T-helper 2 cell (primary cell): ENCODE data around the gene SLC2A4RG.
A peak's percentile ranks its signal among the peaks of the same experiment; 100 is the strongest.
"Not testable (repeated sequence)": the region's sequence is repeated elsewhere in the genome, so short reads cannot be mapped to it uniquely, and the experiment has no call there.

ENCODE experiments used
- DNase-seq, 5 experiments: peaks; one replicate each; pipeline versions ENCODE4 v3.0.0 to v3.0.0-alpha.2; 2012 to 2022

Gene SLC2A4RG

DNA sequence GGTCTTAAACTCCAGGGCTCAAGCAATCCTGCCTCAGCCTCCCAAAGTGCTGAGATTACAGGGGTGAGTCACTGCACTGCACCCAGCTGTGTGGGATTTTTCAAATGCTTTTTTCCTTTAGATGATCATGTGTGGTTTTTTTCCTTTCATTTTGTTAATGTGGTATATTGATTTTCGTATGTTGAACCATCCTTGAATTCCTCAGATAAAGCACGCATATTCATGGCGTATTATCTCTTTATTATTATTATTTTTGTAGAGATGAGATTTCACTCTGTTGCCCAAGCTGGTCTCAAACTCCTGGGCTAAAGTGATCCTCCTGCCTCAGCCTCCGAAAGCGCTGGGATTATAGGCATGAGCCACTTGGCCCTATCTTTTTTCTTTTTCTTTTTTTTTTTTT is 24.7 kb upstream of the SLC2A4RG start:
- peak in 1 of 5 experiments; percentile 15 for DNase-seq

GRCh38 chr20:63718996-63719395 is 20.6 kb upstream of the SLC2A4RG start:
- no peak for DNase-seq

DNA sequence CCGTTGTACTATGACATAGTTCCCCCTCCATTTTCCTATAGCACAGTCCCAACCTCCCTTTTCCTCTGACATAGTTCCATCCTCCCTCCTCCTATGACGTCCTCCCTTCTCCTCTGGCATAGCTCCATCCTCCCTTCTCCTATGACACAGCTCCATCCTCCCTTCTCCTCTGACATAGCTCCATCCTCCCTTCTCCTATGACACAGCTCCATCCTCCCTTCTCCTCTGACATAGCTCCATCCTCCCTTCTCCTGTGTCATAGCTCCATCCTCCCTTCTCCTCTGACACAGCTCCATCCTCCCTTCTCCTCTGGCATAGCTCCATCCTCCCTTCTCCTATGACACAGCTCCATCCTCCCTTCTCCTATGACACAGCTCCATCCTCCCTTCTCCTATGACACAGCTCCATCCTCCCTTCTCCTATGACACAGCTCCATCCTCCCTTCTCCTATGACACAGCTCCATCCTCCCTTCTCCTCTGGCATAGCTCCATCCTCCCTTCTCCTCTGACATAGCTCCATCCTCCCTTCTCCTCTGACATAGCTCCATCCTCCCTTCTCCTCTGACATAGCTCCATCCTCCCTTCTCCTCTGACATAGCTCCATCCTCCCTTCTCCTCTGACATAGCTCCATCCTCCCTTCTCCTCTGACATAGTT is 16.5 kb upstream of the SLC2A4RG start:
- DNase-seq = not testable (repeated sequence)

DNA sequence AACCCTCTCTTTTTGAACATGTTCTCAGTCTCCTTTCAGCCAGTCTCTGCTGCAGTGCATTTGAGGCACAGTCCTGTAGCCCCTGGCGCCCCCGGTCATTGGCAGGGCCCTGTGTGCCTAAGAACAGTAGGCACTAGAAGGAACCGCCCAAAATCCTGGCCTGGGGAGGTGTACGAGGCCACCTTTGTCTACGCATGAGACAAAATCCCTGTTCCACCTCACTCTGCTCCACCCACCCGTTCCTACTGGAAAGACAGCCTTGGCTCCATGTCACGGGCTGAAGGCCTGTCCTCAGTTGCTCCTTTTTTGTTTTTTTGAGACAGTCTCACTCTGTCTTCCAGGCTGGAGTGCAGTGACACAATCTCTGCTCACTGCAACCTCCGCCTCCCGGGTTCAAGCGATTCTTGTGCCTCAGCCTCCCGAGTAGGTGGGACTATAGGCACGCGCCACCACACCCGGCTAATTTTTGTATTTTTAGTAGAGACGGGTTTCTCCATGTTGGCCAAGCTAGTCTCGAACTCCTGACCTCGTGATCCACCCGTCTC is 9.3 kb upstream of the SLC2A4RG start:
- DNase-seq = not testable (repeated sequence)

DNA sequence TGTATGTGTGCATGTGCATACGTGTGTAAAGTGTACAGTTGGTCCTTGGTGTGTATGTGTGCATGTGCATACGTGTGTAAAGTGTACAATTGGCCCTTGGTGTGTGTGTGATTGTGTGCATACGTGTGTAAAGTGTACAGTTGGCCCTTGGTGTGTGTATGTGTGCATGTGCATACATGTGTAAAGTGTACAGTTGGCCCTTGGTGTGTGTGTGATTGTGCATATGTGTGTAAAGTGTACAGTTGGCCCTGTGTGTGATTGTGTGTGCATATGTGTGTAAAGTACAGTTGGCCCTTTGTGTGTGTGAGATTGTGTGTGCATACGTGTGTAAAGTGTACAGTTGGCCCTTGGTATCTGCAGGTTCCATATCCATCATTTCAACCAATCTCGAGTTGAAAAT is 8.2 kb upstream of the SLC2A4RG start:
- DNase-seq = no peak

DNA sequence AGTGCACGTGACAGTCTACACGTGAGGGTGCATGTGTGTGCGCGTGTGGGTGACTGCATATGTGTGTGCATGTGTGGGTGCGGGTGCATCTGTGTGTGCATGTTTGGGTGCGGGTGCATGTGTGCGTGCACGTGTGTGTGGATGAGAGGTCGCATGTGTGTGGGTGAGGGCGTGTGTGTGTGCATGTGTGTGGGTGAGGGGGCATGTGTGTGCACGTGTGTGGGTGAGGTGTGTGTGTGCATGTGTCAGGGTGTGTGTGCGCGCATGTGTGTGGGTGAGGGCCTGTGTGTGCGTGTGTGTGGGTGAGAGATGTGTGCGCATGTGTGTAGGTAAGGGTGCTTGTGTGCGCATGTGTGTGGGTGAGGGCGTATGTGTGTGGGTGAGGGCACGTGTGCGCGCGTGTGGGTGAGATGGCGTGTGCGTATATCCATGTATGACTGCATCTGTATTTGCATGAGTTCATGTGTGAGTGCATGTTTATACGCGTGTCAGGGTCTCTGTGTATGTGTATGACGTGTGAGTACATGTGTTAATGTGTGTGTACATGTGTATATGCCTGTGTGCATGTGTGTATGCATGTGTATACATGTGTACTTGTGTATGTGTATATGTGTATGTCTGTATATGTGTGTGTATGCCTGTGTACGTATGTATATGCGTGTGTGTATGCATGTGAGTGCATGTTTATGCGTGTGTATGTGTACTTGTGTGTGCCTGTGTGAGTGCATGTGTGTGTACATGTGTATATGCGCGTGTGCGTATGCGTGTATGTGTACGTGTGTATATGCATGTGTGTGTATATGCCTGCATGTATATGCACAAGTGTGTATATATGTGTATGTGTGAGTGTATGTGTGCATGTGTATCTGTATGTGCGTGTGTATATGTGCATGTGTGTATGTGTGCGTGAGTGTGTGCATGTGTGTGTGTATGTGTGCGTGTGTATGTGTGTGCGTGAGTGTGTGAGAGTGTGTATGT is 7.2 kb upstream of the SLC2A4RG start:
- no peak for DNase-seq

DNA sequence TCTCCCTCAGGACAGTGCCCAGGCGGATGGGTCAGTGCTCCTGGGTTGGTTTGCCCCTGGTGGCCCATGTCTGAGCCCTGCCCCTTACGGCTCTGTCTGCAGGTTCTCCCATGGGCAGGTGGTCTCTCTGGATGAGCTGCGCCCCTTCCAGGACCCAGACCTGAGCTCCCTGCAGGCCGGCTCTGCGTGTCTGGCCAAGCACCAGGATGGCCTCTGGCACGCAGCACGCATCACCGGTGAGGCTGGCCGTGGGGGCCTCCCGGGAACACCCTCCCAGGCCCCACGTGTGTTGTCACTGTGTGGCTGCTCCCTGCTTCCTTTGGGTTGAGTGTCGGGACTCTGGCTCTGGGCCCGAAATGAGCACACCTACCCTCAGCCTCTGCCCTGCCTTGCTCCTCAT is 6.5 kb upstream of the SLC2A4RG start:
- DNase-seq = no peak

DNA sequence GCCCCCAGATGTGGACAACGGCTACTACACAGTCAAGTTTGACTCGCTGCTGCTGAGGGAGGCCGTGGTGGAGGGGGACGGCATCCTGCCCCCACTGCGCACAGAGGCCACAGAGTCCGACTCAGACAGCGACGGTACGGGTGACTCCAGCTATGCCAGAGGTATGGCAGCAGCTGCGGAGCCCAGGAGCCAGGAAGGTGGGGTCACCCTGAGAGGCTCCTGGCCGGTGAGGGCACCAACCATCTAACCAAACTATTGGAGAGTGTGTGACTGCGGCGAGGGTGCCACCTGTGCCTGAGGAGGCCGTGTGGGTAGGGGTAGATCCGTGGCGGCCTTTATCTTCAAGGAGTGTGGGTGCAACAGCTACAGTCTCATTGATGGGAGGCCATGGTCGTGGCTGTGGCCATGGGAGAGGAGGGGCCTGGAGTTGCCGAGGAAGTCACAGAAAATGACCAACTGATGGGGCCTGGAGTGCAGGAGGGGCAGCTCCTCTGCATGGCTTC is 5.9 kb upstream of the SLC2A4RG start:
- DNase-seq = no peak

DNA sequence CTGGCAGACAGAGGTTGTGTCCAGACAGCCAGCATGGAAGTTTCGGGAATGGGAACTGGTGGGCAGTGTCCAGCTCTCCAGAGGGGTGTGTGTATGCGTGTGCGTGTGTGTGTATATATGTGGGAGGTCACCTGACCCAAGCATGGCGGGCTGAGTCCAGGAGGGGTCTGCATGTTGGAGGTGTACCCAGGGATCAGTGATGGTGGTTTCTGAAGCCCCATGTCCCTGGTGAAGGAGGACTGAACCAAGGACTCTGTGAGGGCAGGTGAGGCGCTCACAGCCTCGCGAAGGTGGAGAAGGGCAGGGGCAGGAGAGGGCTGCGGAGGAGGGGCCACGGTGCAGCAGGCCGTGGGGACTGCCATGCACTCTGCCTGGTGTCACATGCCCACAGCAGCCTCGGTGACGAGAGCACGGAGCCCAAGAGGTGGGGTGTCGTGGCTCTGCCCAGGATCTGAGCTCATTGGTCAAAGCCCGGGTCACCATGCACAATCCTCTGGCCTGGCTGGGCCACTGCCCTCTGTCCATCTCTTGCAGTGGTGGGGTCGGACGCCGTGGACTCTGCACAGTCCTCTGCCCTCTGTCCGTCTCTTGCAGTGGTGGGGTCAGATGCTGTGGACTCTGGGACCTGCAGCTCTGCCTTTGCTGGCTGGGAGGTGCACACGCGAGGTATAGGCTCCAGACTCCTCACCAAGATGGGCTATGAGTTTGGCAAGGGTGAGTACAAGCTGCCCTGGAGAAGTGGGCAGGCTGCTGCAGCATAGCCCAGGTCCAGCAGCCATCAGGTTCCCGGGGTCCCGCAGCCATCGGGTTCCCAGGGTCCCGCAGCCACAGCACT is 5.2 kb upstream of the SLC2A4RG start:
- DNase-seq = no peak

- DNase-seq = no peak
These were observed 4.4 kb upstream of the SLC2A4RG start for GRCh38 chr20:63734946-63735858.

- peak; percentile 37 to 95 (median 79) for DNase-seq
These were observed 3.5 kb upstream of the SLC2A4RG start, which contains the start of gene LIME1 for GRCh38 chr20:63735859-63736718. Gene LIME1, plus strand, starts transcription at chr20:63736664. Its CDS starts 886 bp downstream, at chr20:63737550.

DNA sequence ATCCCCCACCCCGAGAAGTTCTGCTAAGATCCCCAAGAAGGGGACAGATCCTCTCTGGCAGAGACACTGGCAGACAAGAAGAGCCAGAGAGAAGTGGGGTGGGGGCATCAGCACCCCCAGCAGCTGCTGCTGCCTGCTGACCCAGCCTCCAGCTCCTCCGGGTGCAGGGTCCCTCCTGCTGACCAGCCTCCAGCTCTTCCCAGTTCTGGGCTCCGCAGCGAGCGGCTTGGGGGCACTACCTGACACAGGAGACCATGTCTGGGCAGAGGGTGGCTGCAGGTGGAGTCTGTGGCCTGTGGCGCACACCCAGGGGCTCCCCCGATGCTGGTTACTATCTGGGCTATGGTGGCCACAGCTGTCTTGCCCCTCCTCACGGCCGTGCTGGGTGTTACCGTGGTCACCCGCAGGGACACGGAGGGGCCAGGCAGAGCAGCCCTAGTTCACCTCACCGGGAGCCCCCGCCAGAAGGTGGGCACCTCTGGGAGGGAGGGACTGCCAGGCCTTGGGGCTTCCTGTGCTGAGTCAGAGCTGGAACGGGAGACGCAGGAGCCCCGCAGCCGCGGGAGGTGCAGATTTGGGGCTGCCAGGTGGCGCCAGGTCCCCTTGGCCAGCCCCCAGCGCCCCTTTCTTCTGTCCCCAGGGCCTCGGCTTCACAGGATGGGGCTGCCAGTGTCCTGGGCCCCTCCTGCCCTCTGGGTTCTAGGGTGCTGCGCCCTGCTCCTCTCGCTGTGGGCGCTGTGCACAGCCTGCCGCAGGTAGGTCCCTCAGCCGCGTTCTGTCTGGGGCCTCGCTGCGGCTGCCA is 2.5 kb upstream of the SLC2A4RG start:
- DNase-seq = peak in 3 of 5 experiments; percentile 58 to 79 (median 70)

- no peak for DNase-seq
These were observed 2.0 kb upstream of the SLC2A4RG start for GRCh38 chr20:63737695-63737944.

DNA sequence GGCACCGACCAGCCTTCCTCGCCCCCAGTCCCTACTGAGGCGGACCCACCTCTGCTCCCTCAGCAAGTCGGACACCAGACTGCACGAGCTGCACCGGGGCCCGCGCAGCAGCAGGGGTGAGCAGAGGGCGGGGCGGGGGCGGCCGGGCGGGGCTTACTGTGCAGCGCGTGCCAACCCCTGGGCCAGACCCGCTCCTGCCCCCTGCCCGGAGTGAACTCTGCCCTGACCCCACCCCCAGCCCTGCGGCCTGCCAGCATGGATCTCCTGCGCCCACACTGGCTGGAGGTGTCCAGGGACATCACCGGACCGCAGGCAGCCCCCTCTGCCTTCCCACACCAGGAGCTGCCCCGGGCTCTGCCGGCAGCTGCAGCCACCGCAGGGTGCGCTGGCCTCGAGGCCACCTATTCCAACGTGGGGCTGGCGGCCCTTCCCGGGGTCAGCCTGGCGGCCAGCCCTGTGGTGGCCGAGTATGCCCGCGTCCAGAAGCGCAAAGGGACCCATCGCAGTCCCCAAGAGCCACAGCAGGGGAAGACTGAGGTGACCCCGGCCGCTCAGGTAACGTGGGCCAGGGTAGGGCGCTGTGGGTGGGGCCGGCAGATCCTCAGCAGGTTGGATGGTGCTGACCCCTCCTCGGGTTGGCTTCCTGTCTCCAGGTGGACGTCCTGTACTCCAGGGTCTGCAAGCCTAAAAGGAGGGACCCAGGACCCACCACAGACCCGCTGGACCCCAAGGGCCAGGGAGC is 1.5 kb upstream of the SLC2A4RG start:
- DNase-seq = peak in 2 of 5 experiments; percentile 22 to 68

DNA sequence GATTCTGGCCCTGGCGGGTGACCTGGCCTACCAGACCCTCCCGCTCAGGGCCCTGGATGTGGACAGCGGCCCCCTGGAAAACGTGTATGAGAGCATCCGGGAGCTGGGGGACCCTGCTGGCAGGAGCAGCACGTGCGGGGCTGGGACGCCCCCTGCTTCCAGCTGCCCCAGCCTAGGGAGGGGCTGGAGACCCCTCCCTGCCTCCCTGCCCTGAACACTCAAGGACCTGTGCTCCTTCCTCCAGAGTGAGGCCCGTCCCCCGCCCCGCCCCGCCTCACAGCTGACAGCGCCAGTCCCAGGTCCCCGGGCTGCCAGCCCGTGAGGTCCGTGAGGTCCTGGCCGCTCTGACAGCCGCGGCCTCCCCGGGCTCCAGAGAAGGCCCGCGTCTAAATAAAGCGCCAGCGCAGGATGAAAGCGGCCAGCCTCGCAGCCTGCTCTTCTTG is 868 bp upstream of the SLC2A4RG start:
- peak in 2 of 5 experiments; percentile 35 to 56 for DNase-seq

DNA sequence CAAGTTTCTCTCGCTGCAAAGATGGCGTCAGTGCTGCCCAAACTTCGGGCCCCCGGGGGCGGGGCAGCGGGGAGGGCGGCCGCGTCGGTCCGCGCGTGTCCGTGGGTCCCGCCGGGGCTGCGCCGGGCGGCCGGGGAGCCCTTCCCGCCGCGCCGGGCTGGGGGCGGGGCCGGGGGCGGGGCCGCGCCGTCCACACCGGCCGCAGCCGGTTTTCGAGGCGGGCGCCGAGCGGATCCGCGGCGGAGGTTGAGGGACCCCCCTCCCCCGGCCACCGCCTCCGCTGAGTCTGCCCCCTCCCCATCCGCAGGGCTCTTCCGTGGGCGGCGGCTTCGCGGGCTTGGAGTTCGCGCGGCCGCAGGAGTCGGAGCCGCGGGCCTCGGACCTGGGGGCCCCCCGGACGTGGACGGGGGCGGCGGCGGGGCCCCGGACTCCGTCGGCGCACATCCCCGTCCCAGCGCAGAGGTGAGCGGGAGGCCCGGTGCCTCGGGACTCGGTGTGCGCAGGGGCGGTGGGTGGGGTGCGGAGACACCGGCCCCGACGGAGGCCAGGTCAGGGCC is 572 bp downstream of the SLC2A4RG start:
- peak in 4 of 5 experiments; percentile 42 to 79 (median 52) for DNase-seq

- DNase-seq = peak in 2 of 5 experiments; percentile 41 to 69
These were observed 1.2 kb downstream of the SLC2A4RG start for GRCh38 chr20:63740627-63741353.

DNA sequence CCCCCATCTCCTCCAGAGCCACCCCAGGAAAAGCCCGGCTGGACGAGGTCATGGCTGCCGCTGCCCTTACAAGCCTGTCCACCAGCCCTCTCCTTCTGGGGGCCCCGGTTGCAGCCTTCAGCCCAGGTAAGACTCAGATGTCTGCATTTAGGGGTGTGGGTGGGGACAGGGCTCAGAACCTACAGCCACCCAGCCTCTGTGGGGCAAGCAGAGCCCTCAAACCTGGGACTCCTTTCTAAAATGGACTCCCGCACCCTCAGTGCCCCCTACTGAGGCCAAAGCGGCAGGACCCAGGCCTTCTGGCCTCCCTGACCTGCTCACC is 1.7 kb downstream of the SLC2A4RG start:
- DNase-seq = no peak
